Ammon's horn (tissue), 1 donor: Measurements from ENCODE around the gene MYH11.
"Not testable (repeated sequence)": the region's sequence is repeated elsewhere in the genome, so short reads cannot be mapped to it uniquely, and the experiment has no call there.

Experiments used
- DNase-seq: peaks from one replicate; pipeline ENCODE4 v3.0.0-alpha.2; 2016; ENCODE audit warnings: low spot score

MYH11 gene

GRCh38 chr16:15667091-15667742 is 189.6 kb downstream of the MYH11 start:
- no peak for DNase-seq

GRCh38 chr16:15665107-15665506 is 191.7 kb downstream of the MYH11 start:
- no peak for DNase-seq

- no peak for DNase-seq
Measured at GRCh38 chr16:15660203-15660601, 196.6 kb downstream of the MYH11 start.

- no peak for DNase-seq
Measured at GRCh38 chr16:15658556-15658955, 198.3 kb downstream of the MYH11 start.

- no peak for DNase-seq
Measured at GRCh38 chr16:15658149-15658548, 198.7 kb downstream of the MYH11 start.

GRCh38 chr16:15655561-15655960 is 201.3 kb downstream of the MYH11 start:
- DNase-seq = not testable (repeated sequence)

DNA sequence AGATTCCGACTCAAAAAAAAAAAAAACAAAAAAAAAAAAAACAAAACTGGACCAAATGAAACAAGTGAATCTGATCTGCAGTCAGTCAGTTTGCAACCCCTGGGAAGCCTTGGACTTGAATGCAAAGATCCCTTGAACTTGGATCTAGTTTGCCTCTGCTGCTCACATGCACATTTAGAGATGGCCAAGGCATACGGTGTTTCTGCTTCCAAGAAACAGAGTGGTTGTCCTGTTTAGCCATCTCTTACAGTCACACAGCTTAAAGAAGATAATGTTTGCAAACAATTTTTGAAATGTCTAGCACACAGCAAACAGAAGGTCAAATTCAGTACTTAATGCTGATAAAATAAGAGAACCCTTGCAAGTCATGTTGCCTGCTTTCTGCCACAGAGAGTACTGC is 202.2 kb downstream of the MYH11 start:
- no peak for DNase-seq

GRCh38 chr16:15653227-15653626 is 203.6 kb downstream of the MYH11 start:
- DNase-seq = no peak
